B cell (primary cell): ENCODE measurements around the gene CEACAM1. TPM values are rescaled to one million over a fixed set of nuclear protein-coding genes. Genes with fewer than 3 reads are reported as not detected.

ENCODE experiments used
- ATAC-seq: fragments of 200-7000 bp; cut with Tn5 transposase; one replicate; pipeline ENCODE4 v1.10.0; 2021; ENCODE audit warnings: low read depth, mild to moderate bottlenecking, moderate number of reproducible peaks, moderate library complexity
- CTCF ChIA-PET: fragments of 350-600 bp; sonication (Branson Sonifier 250); formaldehyde crosslinking; loops from one replicate; lab custom pipeline; 2021; ENCODE audit warnings: antibody characterized with exemption, inconsistent platforms; lab: Charles Lee
- POLR2A ChIA-PET: fragments of 350-600 bp; sonication (Branson Sonifier 250); formaldehyde crosslinking; loops from one replicate; lab custom pipeline; 2021; ENCODE audit warnings: antibody characterized with exemption; lab: Charles Lee
- DNase-seq: peaks from one replicate; pipeline ENCODE4 v3.0.0; 2013
- H2AFZ ChIP-seq: 2 replicates; pipeline ENCODE4 v1.6.1; 2012; ENCODE audit warnings: mild to moderate bottlenecking, low read depth, low read length; ENCODE audit not compliant: insufficient read depth, poor library complexity, severe bottlenecking
- H3K27ac ChIP-seq, 2 donors: 1 replicate in 1 of 2; 2 replicates in 1 of 2; pipeline ENCODE4 v1.5.1; 2012 to 2013; ENCODE audit warnings: low read length in 2 of 2, mild to moderate bottlenecking in 2 of 2, moderate library complexity in 1 of 2
- H3K27me3 ChIP-seq, 4 experiments: fragments of 200-600 bp in 1 of 4; sonication (generic) in 1 of 4; replicated peaks in 1 of 4; 1 replicate in 2 of 4; 2 replicates in 2 of 4; pipeline versions ENCODE4 v1.6.1 to v1.7.0; 2013 to 2016; ENCODE audit warnings: low read length in 3 of 4, mild to moderate bottlenecking in 2 of 4, mixed read lengths in 1 of 4, moderate library complexity in 1 of 4; ENCODE audit not compliant: insufficient read depth in 4 of 4, control insufficient read depth in 3 of 4; ENCODE audit errors: control extremely low read depth in 1 of 4
- H3K36me3 ChIP-seq, 2 experiments: replicated peaks in 1 of 2; 1 replicate in 1 of 2; 2 replicates in 1 of 2; pipeline versions ENCODE4 v1.6.1 to v1.7.1; 2013; ENCODE audit warnings: low read length in 1 of 2; ENCODE audit not compliant: insufficient read depth in 2 of 2, control insufficient read depth in 1 of 2; ENCODE audit errors: control extremely low read depth in 1 of 2, extremely low read depth in 1 of 2
- H3K4me1 ChIP-seq, 2 donors: fragments of 200-600 bp in 1 of 2; sonication (generic) in 1 of 2; 1 replicate in 1 of 2; 2 replicates in 1 of 2; pipeline versions ENCODE4 v1.5.1 to v1.6.1; 2013 to 2017; ENCODE audit warnings: low read length in 2 of 2; ENCODE audit not compliant: control insufficient read depth in 2 of 2, insufficient read depth in 2 of 2
- H3K4me2 ChIP-seq: replicated peaks from 2 replicates; pipeline ENCODE3; 2012; ENCODE audit warnings: mild to moderate bottlenecking, low read depth, low read length; ENCODE audit not compliant: poor library complexity, severe bottlenecking
- H3K4me3 ChIP-seq, 5 experiments: fragments of 200-600 bp in 1 of 5; sonication (generic) in 1 of 5; 1 replicate in 3 of 5; 2 replicates in 2 of 5; pipeline versions ENCODE4 v1.5.1 to v1.7.0; 2011 to 2016; ENCODE audit warnings: low read length in 4 of 5, mild to moderate bottlenecking in 4 of 5, low read depth in 2 of 5, control low read depth in 1 of 5, moderate library complexity in 1 of 5; ENCODE audit not compliant: insufficient read depth in 1 of 5; ENCODE audit errors: control extremely low read depth in 1 of 5, extremely low read depth in 1 of 5
- H3K79me2 ChIP-seq: fragments of 200-600 bp; sonication (generic); one replicate; pipeline ENCODE4 v1.6.0; 2016; ENCODE audit warnings: low read length; ENCODE audit not compliant: control insufficient read depth, insufficient read depth
- H3K9ac ChIP-seq: fragments of 200-600 bp; sonication (generic); 2 replicates; pipeline ENCODE4 v1.6.1; 2017; ENCODE audit warnings: mild to moderate bottlenecking, low read length, moderate library complexity
- H3K9me3 ChIP-seq, 3 donors: one replicate each; pipeline versions ENCODE4 v1.6.1 to v1.7.1; 2013; ENCODE audit warnings: low read length in 2 of 3; ENCODE audit not compliant: control insufficient read depth in 2 of 3, insufficient read depth in 1 of 3; ENCODE audit errors: control extremely low read depth in 1 of 3
- H4K20me1 ChIP-seq: 2 replicates; pipeline ENCODE4 v1.6.0; 2012; ENCODE audit warnings: mild to moderate bottlenecking, low read length; ENCODE audit not compliant: insufficient read depth, control insufficient read depth, poor library complexity, severe bottlenecking
- H3K27ac Mint-ChIP-seq: one replicate; pipeline ENCODE4 v1.8.0; 2021; ENCODE audit warnings: mixed read lengths
- H3K27me3 Mint-ChIP-seq: one replicate; pipeline ENCODE4 v1.8.0; 2021; ENCODE audit warnings: mixed read lengths
- H3K4me1 Mint-ChIP-seq: one replicate; pipeline ENCODE4 v1.8.0; 2021; ENCODE audit warnings: mixed read lengths
- H3K4me3 Mint-ChIP-seq: one replicate; pipeline ENCODE4 v1.8.0; 2021; ENCODE audit warnings: mixed read lengths
- H3K9me3 Mint-ChIP-seq: one replicate; pipeline ENCODE4 v1.8.0; 2022; ENCODE audit warnings: mixed read lengths; ENCODE audit not compliant: insufficient read depth
- EZH2 ChIP-seq: IDR thresholded peaks from 2 replicates; pipeline ENCODE4 v1.6.1; 2012; ENCODE audit warnings: borderline replicate concordance, low read depth, mild to moderate bottlenecking, moderate library complexity, low read length; ENCODE audit not compliant: insufficient read depth, poor library complexity, severe bottlenecking
- WGBS: methylation state at CpG from one replicate; pipeline ENCODE4 v1.1.5; 2013; ENCODE audit warnings: missing lambda C conversion rate; ENCODE audit not compliant: insufficient coverage; 5-methylcytosine and 5-hydroxymethylcytosine counted together
- intact Hi-C: fragments of 100-400 bp; cut with micrococcal nuclease; formaldehyde crosslinking; loops from one replicate; pipeline ENCODE4 v1.10.0; 2022
- polyA plus RNA-seq: library from polyadenylated mRNA; depleted of rRNA; stranded (reverse); fragments of >200 nt; gene quantifications from 2 replicates; pipeline ENCODE4 v1.2.3, GENCODE V29; 2012
- total RNA-seq, 2 donors: library from RNA; stranded (reverse); fragments of 120-200 nt in 1 of 2; gene quantifications; 1 replicate in 1 of 2; 2 replicates in 1 of 2; pipeline versions ENCODE4 v1.2.3 to v1.2.4, GENCODE V29; 2013 to 2022
- TF ChIP-seq, protein P1 (sequence below): fragments of 200-600 bp; IDR thresholded peaks from one replicate; pipeline ENCODE4 v1.8.0; 2022; ENCODE audit warnings: antibody characterized with exemption, mild to moderate bottlenecking

The CEACAM1 gene
- total and polyA plus RNA-seq, 2 donors (not counting 1 experiment from before 2014, with no cell fraction given): 8.8 to 14.6 TPM

DNA sequence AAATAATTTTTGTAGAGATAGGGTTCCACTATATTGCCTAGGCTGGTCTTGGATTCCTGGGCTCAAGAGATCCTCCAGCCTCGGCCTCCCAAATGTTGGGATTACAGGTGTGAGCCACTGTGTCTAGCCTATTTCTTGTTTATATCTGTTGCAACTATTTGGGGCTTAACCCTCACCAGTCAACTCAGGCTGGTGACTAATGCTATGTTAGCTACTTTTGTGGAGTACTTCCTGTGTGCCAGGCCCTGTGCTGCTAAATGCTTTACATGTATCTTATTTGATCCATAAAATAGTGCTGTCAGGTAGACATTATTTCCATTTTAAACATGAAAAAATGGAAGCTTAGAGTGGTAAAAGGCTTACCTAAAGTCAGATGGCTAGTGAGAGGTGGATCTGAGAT lies 13.8 kb downstream of the CEACAM1 start:
- Mint-ChIP-seq H3K4me3 (no peak overlapping the region), H3K27ac (no peak overlapping the region), H3K27me3 (no peaks in the 10 kb centered on the region), H3K9me3 (no peaks in the 10 kb centered on the region), H3K4me1 (peaks cover 14% of the 10 kb centered on the region)
- Histone ChIP-seq H3K36me3 (no peaks in the 10 kb centered on the region), H3K4me1 (peaks cover 9 to 15% of the 10 kb centered on the region in 2 donors), H3K9me3 (no peaks in the 10 kb centered on the region), H3K79me2 (no peaks in the 10 kb centered on the region), H3K9ac (no peak overlapping the region), H3K27ac (no peak overlapping the region), H4K20me1 (no peaks in the 10 kb centered on the region), H3K27me3 (no peaks in the 10 kb centered on the region), H3K4me2 (no peak overlapping the region), H3K4me3 (no peak overlapping the region), H2AFZ (no peak overlapping the region)
- no peak for TF ChIP-seq EZH2
- TF ChIP-seq, protein P1, sequence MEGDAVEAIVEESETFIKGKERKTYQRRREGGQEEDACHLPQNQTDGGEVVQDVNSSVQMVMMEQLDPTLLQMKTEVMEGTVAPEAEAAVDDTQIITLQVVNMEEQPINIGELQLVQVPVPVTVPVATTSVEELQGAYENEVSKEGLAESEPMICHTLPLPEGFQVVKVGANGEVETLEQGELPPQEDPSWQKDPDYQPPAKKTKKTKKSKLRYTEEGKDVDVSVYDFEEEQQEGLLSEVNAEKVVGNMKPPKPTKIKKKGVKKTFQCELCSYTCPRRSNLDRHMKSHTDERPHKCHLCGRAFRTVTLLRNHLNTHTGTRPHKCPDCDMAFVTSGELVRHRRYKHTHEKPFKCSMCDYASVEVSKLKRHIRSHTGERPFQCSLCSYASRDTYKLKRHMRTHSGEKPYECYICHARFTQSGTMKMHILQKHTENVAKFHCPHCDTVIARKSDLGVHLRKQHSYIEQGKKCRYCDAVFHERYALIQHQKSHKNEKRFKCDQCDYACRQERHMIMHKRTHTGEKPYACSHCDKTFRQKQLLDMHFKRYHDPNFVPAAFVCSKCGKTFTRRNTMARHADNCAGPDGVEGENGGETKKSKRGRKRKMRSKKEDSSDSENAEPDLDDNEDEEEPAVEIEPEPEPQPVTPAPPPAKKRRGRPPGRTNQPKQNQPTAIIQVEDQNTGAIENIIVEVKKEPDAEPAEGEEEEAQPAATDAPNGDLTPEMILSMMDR: no peak
- intact Hi-C loops: no loop called here
- ChIA-PET CTCF (interaction anchor here (1.4 kb wide), 1 partner anchor 16 kb away, joined by 3 read pairs; no protein-coding TSS in a partner anchor), POLR2A (no interaction called here)
- DNase-seq (no peak), ATAC-seq (no peak)
- 100% methylated on average over 1 of the region's 1 CpG for WGBS

- Mint-ChIP-seq H3K4me3 (peak overlapping the region; percentile 65), H3K9me3 (no peaks in the 10 kb centered on the region), H3K4me1 (peaks cover 26% of the 10 kb centered on the region), H3K27ac (no peak overlapping the region), H3K27me3 (no peaks in the 10 kb centered on the region)
- Histone ChIP-seq H3K4me2 (peak overlapping the region; percentile 34), H2AFZ (no peak overlapping the region), H3K4me3 (no peak overlapping the region), H3K27me3 (no peaks in the 10 kb centered on the region), H3K9ac (no peak overlapping the region), H3K27ac (no peak overlapping the region), H3K9me3 (no peaks in the 10 kb centered on the region), H3K36me3 (no peaks in the 10 kb centered on the region), H3K79me2 (no peaks in the 10 kb centered on the region), H4K20me1 (no peaks in the 10 kb centered on the region), H3K4me1 (peaks cover 16 to 23% of the 10 kb centered on the region in 2 donors)
- DNase-seq (no peak), ATAC-seq (peak; percentile 54)
- WGBS: 56% methylated on average over 5 of the region's 10 CpGs
- CTCF ChIA-PET: interaction anchor here (0.8 kb wide), 1 partner anchor 15 kb away, joined by 3 read pairs; the partner anchor contains the start of gene CEACAM1
- POLR2A ChIA-PET: no interaction called here
- intact Hi-C loops: no loop called here
- no peak for TF ChIP-seq EZH2
- TF ChIP-seq, protein P1: no peak
Measured at GRCh38 chr19:42512743-42513304, 15.5 kb downstream of the CEACAM1 start.
